HG03196 (cell line): ENCODE results near the gene FPGS.

Source experiments
- ATAC-seq: cut with Tn5 transposase; IDR thresholded peaks from one replicate; pipeline ENCODE4 v1.9.1; 2021; ENCODE audit not compliant: unreplicated experiment

The FPGS gene

DNA sequence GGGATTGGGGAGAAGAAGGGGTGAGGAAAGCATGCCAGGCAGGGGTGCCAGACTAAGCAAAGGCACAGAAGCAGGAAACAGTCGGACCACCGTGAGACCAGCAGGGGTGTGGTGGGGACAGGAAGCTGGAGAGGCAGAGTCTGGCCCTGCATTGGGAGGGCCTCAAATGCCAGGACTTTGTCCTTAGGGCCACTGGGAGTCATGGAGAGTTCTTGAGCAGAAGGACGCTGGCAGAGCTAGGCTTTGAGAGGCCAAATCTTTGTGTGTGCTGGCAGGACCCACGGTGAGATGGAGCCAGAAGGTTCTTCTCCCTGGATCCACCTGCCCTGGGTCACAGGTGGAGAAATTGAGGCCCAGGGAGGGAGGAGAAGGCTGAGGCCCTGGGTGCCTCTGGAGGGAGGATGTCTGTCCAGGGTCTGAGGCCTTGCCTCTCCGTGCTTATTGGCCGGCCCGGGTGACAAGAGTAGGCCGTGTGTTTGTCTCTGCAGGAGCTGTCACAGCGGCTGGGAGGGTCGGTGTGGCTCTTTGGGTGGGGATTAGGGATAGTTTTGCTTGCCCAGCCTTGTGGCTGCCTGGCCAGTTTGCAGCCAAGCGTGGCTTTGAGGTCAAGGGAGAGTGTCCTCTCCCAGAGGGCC, 53.5 kb downstream of the FPGS start:
- no peak for ATAC-seq

DNA sequence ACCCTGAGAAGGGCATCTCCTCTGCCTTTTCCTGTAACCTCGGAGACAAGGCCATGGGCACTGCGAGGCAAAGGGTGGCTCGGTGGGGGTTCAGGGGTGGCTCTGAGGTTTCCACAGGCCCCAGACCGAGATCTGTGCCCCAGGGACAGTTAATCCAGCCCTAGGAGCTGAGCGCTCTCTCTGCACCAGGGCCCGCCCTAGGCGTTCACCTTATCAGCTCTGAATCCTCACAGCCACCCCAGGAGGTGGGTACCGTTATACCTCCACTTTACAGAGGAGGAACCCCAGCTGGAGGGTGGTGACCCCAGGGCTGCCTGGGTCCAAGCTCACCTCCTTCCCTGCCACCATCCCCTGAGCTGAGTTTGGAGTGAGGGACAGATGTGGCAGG, 54.0 kb downstream of the FPGS start:
- no peak for ATAC-seq

GRCh38 chr9:127857278-127857677, 54.6 kb downstream of the FPGS start:
- ATAC-seq: no peak

- ATAC-seq: no peak
Observed at GRCh38 chr9:127858041-127858512, 55.4 kb downstream of the FPGS start.

DNA sequence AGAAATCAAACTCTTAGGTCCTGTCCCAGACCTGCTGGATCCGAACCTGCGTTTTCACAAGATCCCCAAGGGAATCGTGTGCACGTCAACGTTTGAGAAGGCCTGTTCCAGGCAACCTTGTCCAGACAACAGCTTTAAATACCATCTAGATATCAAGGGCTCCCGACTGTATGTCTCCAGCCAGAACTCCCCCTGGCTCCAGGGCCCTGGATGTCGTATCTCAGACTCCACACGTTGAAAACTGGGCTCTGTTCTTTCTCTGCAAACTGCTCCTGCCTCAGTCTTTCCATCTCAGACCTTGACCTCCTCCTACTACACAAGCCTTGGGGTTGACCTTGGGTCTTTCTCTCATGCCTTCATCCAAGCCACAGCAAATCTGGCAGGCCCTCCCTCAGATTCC, 57.6 kb downstream of the FPGS start:
- ATAC-seq: no peak

DNA sequence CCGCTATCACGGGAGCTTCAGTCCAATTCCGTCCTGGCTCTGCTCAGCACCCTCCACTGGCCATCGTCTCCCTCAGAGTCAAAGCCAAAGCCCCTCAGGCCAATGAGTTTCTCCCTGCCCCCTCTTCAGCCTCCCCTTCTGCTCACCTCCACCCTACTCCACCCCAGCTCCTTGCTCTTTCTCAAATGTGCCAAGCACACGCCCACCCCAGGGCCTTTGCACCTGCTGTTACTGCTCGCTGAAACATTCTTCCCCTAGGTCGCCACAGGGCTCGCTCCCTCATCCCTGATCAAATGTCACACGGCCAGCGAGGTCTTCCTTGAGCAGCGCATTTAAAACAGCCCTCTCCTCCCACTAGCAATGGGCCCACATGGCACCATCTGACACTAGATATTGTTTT, 58.1 kb downstream of the FPGS start:
- no peak for ATAC-seq

DNA sequence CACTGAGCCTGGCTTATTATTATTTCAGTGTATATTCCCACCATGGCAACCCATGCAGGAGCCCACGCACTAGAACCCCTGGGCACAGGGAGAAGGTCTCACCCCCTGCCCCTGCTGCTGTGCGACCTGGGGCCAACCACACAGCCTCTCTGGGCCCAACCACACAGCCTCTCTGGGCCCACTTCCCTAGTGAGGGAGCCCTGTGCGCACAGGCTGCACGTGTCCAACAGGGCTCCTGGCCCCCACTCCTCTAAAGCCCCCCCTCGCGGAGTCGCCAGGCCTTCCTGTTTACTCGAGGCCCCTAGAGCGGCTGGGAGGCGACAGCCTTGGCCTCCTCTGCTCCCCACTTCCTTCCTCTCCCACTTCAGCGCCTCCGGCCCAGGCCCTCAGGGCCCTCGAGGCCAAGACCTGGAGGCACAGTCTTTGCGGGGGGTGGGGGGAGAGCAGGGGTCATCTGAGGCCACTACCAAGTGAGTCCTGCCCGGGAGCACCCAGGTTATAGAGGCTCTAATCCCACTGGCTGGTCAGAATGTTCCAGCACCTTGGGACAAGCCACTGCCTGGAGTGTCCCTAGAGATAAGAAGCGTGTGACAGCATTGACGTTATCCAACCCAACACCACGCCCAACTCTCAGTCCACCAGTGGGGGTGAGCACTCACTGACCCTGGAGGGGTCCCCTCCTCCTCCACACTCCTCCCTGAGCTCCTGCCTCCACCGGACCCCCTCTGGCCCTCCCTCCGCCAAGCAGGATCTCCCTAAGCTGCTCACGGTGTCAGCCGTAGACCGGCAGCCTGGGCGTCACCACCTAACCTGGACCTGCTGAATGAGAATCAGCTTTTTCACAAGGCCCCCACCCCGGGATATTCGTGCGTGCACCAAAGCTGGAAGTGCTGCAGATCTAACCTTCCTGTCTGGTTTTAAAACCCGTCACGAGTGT, 59.7 kb downstream of the FPGS start:
- ATAC-seq: no peak

GRCh38 chr9:127863191-127863621, 60.5 kb downstream of the FPGS start:
- no peak for ATAC-seq
